HG02798 (cell line): ENCODE results near the gene SFT2D3.

Source experiments
- ATAC-seq: cut with Tn5 transposase; IDR thresholded peaks from one replicate; pipeline ENCODE4 v1.9.1; 2021; ENCODE audit warnings: mild to moderate bottlenecking; ENCODE audit not compliant: unreplicated experiment, poor library complexity

The SFT2D3 gene

DNA sequence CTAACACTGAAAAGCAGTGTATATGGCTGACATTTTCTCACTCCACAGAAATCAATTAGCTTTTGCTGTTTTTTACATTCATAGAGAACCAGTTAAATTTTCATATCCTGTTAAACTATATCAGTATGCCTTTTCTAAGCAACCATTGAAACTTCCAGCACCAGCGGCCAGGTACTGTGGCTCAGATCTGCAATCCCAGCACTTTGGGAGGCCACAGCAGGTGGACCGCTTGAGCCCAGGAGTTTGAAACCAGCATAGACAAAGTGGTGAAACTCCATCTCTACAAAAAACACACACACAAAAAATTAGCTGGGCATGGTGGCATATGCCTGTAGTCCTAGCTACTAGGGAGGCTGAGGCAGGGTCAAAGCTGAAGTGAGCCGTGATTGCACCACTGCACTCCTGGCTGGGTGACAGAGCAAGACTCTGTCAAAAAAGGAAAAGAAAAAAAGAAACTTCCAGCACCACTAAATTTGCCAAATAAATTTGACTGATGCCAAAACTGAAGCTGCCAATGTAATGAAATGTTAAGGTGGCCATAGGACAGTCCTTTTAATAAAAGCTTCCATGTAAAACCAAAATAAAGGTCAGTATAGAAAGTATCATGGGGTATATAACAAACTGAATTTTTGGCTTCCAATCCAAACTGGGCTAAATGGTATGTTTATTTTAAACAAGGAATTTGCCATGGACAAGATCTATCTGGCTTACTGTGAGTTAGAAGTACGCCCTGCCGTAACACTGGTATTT is 3.5 kb downstream of the SFT2D3 start:
- ATAC-seq = no peak

DNA sequence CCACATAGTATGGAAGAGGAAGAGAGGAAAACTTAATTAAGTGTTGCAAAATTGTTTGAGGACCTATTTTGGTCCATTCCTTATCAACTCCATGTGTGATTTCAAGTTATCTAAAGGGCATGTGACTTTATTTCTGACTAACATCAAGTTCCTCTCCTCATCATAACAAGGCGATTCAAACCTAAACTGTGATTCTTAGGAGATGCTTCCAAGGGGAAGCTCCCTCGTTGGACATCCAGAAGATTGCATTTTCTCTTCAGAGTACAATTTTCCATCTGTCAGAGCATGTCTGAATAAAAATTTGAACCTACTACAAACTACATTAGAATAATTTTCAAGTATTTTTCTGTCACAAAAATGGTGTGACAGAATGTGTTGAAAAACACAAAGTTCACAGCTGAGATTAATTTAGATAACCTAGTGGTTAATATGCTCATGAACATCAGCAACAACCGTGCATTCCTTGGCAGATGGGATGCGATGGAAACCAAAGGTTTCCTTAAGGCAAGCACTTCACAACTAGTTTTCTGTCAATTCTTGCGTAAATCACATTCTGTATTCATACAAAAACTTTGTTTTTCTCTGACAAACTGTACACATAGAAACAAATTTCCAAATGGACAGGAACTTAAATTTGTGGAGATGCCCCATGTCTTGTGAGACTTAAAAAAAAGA is 4.2 kb downstream of the SFT2D3 start:
- no peak for ATAC-seq

DNA sequence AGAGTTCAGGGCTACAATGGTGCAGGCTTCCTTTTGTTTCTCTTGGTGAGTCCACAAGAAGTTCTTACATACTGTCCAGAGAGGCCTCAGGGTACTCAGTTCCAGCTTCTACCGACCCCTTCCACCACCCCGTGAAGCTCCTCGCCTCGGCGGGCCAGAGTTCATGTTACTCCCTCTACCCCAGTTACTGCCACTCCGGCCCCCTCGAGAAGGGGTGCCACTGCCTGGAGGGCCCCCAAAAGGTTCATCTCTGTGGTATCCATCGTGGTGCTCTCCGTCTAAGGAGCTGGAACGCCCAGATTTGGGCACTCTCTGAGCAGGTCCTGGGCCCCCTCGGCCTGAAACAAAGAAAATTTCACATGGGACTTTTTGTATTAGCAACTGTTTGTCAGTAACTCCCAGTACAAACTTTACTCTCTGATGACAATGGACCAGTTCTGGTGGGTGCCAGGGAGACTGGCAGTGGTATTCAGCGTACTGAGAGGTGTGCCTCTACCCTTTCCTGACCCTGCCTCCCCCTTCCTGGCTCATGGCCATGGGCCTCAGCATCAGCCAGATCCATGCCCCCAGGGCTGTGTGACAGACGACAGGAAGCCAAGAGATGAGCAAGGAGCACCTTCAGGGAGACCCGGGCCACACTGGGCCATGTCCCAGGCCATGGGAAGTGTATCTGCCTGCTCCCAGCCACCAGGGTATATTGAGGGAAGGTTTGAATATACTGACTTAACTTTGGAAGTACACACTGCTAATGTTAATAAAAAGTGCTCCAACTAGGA is 5.1 kb downstream of the SFT2D3 start:
- ATAC-seq = no peak

DNA sequence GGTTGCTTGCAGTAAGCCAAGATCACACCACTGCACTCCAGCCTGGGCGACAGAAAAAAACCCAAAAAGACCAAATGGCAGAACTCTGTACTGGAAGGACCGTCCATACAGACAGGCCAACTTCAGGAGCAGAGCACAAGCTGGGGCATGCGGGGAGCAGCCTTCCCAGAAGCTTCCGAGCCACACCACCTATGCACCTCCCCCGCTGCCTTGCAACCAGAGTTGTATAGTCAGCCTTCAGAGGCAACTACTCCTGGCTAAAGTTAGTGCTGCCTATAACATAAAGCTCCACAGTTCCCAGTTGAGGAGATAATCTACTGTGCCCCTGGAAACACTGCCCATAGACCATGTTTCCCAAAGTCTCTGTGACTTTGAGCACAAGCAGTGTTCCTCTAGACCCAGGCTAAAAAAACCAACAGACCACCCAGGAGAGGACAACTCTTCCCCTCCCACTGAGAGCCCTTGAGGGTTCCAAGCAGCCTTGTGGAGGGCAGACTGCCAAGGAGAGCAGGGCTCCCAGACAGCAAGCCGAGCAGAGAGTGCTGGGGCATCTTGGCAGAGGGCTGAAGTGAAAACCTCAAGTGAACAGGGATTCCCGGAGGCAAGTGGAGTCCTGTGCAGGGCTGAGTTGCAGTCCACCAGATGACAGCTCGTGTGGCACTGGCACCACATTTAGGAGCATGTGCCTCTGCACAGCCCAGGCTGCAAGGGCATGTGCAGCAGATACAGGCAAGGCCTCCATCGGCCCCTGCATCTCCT is 6.8 kb downstream of the SFT2D3 start:
- ATAC-seq = no peak

- no peak for ATAC-seq
Measured at GRCh38 chr2:127709336-127709735, 8.0 kb downstream of the SFT2D3 start.

DNA sequence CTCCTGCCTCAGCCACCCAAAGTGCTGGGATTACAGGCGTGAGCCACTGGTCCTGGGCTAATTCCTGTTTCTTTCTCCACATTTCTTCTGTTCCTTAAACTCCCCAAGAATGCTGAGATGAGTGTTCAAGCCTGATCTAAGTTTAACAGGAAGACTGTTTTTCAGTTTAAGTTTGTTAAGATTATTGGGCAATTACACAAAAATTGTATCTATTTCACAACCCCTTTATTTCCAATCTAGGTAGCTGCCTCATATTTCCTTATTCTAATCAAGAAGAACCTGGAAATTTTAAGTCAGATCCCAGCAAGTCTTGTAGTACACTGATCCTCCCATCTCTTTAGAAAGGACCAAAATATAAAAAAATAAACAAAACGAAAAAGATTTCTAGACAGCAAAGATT is 11.7 kb downstream of the SFT2D3 start:
- ATAC-seq = no peak

GRCh38 chr2:127713562-127713961 is 12.3 kb downstream of the SFT2D3 start:
- ATAC-seq = no peak

DNA sequence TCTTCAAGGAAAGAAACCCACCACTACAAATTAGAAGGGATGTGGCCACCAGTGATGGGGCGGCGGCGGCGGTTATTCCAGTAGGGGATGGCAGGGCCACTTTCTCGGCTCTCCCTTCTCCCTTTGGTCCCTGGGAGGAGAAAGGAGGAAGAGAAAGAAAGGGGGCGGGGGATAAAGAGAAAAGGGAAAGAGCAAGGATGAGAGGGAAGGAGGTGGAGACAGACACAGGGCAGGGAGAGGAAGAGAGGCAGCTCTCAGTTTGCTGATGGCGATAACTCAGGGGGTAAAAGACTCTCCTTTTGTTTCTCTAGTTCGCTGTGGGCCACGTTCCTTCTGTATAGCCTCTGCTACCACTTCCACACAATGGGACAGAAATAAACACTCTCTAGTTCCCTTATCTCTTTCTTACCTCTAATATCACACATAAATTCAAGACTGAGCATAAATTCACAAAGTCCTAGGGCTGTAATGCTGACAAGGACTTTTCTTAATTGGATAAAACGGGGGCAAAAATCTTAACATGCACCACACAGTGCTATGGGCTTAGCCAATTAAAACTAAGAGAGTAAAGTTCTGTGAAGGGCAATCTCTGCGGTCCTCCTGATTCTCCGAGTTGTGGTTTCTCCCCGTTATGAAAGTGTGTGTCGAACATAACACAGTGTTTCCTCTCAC is 14.6 kb downstream of the SFT2D3 start:
- no peak for ATAC-seq

GRCh38 chr2:127718271-127718670 is 17.0 kb downstream of the SFT2D3 start:
- no peak for ATAC-seq

DNA sequence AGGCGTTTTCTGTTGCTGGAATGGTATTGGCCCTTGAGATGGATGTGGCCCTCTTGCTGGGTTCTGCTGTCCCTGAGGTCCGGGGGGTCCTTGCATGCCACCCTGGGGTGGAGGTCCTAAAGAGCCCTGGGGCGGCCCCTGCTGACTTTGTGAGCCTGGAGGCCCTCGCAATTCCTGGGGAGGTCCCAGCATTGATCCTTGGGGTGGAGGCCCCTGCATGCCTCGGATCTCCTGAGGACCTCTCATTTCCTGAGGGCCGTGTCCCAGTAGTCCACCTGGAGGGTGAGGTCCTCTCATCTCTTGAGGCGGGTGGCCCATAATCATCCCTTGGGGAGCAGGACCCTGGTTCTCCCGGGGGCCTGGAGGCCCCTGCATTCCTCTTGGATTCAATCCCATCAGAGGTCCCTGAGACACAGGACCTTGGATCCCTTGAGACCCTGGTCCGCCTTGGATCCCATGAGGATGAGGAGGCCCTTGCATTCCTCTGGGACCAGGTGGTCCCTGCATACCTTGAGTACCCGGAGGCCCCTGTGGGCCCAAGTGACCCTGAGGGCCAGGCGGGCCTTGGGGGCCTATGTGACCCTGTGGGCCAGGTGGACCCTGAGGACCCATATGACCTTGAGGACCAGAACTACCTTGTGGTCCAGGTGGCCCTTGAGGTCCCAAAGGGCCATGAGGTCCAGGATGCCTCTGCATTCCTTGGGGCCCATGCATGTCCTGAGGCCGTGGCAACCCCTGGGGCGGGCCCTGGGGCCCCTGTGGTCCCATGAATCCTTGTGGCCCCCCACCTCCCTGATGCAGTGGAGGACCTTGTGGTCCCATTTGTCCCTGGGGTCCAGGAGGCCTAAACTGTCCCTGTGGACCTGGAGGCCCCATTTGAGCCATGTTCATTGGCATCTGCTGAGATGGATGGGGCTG is 18.3 kb downstream of the SFT2D3 start:
- no peak for ATAC-seq

- ATAC-seq = no peak
Measured at GRCh38 chr2:127721311-127721977, 20.1 kb downstream of the SFT2D3 start.

DNA sequence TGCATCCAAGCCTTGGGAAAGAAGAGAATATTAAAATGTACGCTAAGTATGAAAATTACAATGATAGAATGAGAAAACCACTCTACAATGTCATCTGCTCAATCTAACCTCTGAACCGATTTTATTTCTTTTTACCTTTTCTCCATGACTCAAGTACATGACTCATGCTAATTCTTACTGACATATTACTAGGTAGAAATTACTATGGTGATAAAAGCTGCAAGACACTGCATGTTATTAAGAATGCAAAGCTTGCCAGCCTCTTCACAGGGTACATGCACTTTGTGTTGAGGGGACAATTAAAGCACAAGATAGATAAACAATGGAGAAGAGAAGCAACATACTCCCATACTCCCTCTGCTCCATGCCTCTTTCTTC is 20.7 kb downstream of the SFT2D3 start:
- ATAC-seq = no peak

- no peak for ATAC-seq
Measured at GRCh38 chr2:127722807-127723206, 21.5 kb downstream of the SFT2D3 start.

DNA sequence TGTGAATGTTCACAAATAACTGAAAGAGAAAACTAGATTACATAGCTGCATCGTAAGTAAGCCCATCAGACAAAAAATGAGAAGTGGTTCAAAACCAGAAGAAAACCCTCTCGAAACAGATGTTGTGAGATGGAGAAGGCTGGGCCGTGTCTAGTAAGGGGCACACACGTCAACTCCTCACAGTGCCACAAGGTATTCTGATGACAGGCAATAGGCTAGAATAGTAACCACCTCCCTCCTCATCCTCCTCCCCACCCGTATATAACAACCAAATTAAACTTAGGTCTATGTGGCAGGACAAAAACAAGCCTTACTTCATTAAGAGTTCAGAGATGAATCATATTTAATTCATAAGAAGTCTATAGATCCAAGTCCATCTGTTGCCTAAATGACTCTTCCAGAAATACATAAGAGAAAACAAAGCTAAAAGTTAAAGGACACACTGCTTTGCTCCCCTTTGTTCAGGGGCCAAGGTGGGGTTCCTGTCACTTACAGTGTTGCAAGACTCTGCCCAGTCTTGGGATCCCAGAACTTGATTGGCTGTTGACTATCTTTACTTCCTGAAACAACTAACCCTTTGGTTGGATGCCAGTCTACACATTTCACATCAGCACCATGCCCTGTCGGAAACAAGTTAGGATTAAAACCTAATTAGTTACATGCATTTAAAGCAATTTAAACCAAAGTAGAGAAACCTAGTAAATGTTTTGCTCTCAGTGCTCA is 25.0 kb downstream of the SFT2D3 start:
- no peak for ATAC-seq

DNA sequence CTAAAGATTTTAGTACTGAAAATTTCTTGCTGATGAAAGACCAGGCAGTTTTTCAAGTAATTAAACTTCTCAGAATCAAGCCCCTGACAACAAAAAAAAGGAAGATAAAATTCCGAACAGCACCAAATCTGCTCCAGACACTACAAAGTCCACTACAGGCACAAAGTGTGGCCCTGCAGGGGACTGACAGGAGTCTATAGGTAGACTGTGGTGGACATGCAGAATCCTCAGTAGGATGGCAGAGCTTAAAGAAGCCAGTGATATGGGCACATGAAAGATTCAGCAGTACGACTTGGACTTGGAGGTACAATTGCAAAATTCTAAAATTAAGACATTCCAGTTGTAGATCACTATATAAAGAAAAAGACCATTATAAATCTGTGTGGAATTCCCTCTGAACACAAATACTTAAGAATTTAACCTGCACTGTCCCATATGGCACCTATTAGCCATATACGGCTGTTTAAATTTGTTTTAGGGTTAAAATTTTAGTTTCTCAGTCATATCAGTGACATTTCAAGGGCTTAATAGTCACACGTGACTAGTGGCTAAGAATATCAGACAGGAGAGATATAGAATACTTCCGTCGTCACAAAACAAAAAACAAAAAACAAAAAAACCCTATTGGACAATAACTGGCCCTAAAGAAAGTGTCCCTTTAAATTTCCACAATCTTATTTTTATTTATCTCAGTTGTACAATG is 32.0 kb downstream of the SFT2D3 start:
- ATAC-seq = no peak

DNA sequence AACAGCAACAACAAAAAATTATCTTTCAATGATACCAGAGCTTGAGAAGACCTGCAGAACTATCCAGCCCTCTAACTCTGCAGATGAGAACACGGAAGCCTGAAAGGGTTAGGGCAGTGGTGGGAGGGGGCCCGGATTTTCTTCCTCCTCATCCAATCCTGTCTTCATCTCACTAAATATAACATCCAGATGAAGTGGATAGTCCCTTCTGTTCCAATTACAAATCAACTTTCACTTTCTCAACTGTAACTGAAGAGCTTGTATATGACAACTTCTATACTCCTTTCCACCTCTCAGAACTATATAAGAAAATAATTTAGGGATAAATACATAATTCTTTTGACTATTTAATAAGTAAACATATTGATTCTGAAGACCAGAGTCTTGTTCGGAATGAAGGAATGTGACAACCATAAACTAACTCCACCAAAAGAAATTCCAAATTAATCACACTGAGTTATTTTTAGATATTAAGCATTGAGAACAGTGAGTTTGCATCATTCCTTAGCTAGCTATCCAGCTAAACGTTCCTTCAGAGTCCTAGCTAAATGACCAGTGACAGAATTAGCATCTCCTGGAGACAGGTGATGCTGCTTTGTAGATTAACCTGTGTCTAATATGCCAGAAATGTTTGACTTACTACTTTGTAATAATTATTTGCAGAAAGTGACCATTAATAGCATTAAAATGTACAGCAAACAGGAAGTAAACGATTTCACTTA is 32.7 kb downstream of the SFT2D3 start:
- no peak for ATAC-seq

DNA sequence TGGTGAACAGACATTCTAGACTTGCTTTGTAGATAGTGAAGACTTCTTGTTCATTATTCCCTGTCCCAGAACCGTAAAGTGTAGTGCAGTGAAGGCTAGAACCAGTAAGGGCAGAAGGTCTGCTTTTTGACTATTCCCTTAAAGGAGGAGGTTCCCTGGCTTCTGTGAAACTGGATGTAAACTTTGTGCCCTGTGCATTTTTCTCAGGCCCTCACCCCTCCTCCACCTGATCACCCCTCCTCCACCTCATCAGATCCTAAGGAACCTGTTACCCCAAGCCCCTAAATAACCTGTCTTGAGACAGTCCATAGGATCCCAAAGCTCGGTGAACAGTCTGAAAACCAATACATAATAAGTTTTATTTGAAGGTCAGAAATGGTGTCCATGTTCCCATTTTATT is 33.7 kb downstream of the SFT2D3 start:
- ATAC-seq = no peak
